Esophagus squamous epithelium (tissue), 4 donors: ENCODE data around the gene NRXN2.

Experiments used
- POLR2A ChIP-seq, 4 donors: fragments of 450-650 bp; IDR thresholded peaks; one replicate each; pipeline ENCODE4 v1.6.1; 2017; ENCODE audit warnings: antibody characterized with exemption in 4 of 4, mild to moderate bottlenecking in 4 of 4, moderate library complexity in 3 of 4
- TF ChIP-seq, protein P1 (sequence below), 6 experiments: fragments of 450-650 bp in 4 of 6; fragments of 200-600 bp in 2 of 6; sonication (generic) in 2 of 6; IDR thresholded peaks; one replicate each; pipeline ENCODE4 v1.5.1; 2016 to 2019; ENCODE audit warnings: antibody characterized with exemption in 6 of 6, mild to moderate bottlenecking in 4 of 6, moderate library complexity in 4 of 6

DNA sequence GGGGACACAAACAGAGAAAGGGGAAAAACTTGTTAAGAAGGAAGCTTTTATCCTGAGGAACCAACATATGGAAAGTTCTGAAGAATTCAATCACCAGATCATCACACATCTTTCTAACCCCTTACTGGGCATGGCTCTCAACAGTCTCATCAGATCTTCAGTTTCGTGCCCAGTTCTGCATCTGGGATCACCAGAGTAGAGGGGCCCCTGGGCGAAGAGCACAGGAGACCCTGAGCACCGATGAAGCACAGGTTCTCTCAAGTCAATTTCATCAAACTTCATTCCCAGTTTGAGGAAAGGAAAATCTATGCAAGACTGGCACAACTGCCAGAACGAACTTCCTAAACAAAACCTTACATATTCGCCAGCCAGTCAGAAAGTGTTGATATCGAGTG is 45.3 kb upstream of the NRXN2 start:
- TF ChIP-seq, protein P1, sequence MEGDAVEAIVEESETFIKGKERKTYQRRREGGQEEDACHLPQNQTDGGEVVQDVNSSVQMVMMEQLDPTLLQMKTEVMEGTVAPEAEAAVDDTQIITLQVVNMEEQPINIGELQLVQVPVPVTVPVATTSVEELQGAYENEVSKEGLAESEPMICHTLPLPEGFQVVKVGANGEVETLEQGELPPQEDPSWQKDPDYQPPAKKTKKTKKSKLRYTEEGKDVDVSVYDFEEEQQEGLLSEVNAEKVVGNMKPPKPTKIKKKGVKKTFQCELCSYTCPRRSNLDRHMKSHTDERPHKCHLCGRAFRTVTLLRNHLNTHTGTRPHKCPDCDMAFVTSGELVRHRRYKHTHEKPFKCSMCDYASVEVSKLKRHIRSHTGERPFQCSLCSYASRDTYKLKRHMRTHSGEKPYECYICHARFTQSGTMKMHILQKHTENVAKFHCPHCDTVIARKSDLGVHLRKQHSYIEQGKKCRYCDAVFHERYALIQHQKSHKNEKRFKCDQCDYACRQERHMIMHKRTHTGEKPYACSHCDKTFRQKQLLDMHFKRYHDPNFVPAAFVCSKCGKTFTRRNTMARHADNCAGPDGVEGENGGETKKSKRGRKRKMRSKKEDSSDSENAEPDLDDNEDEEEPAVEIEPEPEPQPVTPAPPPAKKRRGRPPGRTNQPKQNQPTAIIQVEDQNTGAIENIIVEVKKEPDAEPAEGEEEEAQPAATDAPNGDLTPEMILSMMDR (IDR thresholded peaks at IDR 0.05), result no peak
- no peak for TF ChIP-seq POLR2A (IDR thresholded peaks at IDR 0.05)
